NCI-H2107 (cell line): ENCODE measurements around the gene ATAD3C.
"Not testable (repeated sequence)": the region's sequence is repeated elsewhere in the genome, so short reads cannot be mapped to it uniquely, and the experiment has no call there.

Source experiments
- DNase-seq: peaks from one replicate; lab custom pipeline; 2025; lab: John Stamatoyannopoulos, UW

The ATAD3C gene

GRCh38 chr1:1418464-1419362, 30.8 kb upstream of the ATAD3C start:
- no peak for DNase-seq

GRCh38 chr1:1419363-1419812, 30.1 kb upstream of the ATAD3C start:
- DNase-seq: no peak

GRCh38 chr1:1419813-1420653, 29.5 kb upstream of the ATAD3C start:
- no peak for DNase-seq

GRCh38 chr1:1420654-1421141, 28.8 kb upstream of the ATAD3C start:
- no peak for DNase-seq

- no peak for DNase-seq
Observed at GRCh38 chr1:1421147-1421906, 28.2 kb upstream of the ATAD3C start, which contains the start of gene ANKRD65. TSS of gene ANKRD65 (minus strand) at chr1:1421276. CDS start at chr1:1421005, 271 bp downstream.

GRCh38 chr1:1421907-1422464, 27.5 kb upstream of the ATAD3C start:
- DNase-seq: no peak

GRCh38 chr1:1422465-1423244, 26.8 kb upstream of the ATAD3C start:
- DNase-seq: no peak

GRCh38 chr1:1423245-1423597, 26.3 kb upstream of the ATAD3C start:
- DNase-seq: no peak

GRCh38 chr1:1424707-1425106, 24.8 kb upstream of the ATAD3C start:
- no peak for DNase-seq

- DNase-seq: no peak
Observed at GRCh38 chr1:1425426-1425752, 24.1 kb upstream of the ATAD3C start.

GRCh38 chr1:1425753-1426495, 23.6 kb upstream of the ATAD3C start:
- no peak for DNase-seq

GRCh38 chr1:1426496-1427105, 22.9 kb upstream of the ATAD3C start:
- no peak for DNase-seq

GRCh38 chr1:1427106-1427819, 22.2 kb upstream of the ATAD3C start:
- DNase-seq: no peak

- DNase-seq: no peak
Observed at GRCh38 chr1:1427820-1428148, 21.7 kb upstream of the ATAD3C start.

- no peak for DNase-seq
Observed at GRCh38 chr1:1428174-1428573, 21.3 kb upstream of the ATAD3C start.

GRCh38 chr1:1428967-1429366, 20.5 kb upstream of the ATAD3C start:
- not testable (repeated sequence) for DNase-seq

- no peak for DNase-seq
Observed at GRCh38 chr1:1429671-1430073, 19.8 kb upstream of the ATAD3C start.

GRCh38 chr1:1430114-1430982, 19.1 kb upstream of the ATAD3C start:
- no peak for DNase-seq
